Mesenchymal stem cell (in vitro differentiated cells and primary cell): ENCODE measurements around the gene CYBA.

Source experiments
- DNase-seq: peaks from one replicate; pipeline ENCODE4 v3.0.0-alpha.2; 2013
- H2AFZ ChIP-seq: one replicate; pipeline ENCODE4 v1.6.1; 2013; ENCODE audit warnings: low read depth, mild to moderate bottlenecking, control low read depth, inconsistent platforms, low read length, moderate library complexity
- H2AK5ac ChIP-seq: 2 replicates; pipeline ENCODE4 v1.6.1; 2013; ENCODE audit warnings: low read length, moderate library complexity, mild to moderate bottlenecking, inconsistent platforms; ENCODE audit not compliant: severe bottlenecking
- H2BK120ac ChIP-seq: one replicate; pipeline ENCODE4 v1.6.1; 2013; ENCODE audit warnings: low read depth, mild to moderate bottlenecking, inconsistent platforms, low read length, moderate library complexity
- H2BK12ac ChIP-seq, 2 experiments: one replicate each; pipeline ENCODE4 v1.6.1; 2013; ENCODE audit warnings: inconsistent platforms in 2 of 2, low read length in 2 of 2, mild to moderate bottlenecking in 2 of 2, moderate library complexity in 2 of 2, control low read depth in 1 of 2
- H2BK15ac ChIP-seq: one replicate; pipeline ENCODE4 v1.6.1; 2013; ENCODE audit warnings: mild to moderate bottlenecking, low read depth, inconsistent platforms; ENCODE audit not compliant: poor library complexity, severe bottlenecking
- H2BK5ac ChIP-seq: 2 replicates; pipeline ENCODE4 v1.6.1; 2013; ENCODE audit warnings: low read depth, mild to moderate bottlenecking, low read length, control low read depth, inconsistent platforms; ENCODE audit not compliant: poor library complexity, severe bottlenecking
- H3K14ac ChIP-seq, 2 experiments: one replicate each; pipeline ENCODE4 v1.6.1; 2013; ENCODE audit warnings: inconsistent platforms in 2 of 2, low read length in 2 of 2, control low read depth in 1 of 2, mild to moderate bottlenecking in 1 of 2, moderate library complexity in 1 of 2
- H3K18ac ChIP-seq, 2 experiments: one replicate each; pipeline ENCODE4 v1.6.1; 2013; ENCODE audit warnings: inconsistent platforms in 2 of 2, low read length in 2 of 2, control low read depth in 1 of 2, low read depth in 1 of 2, mild to moderate bottlenecking in 1 of 2
- H3K23ac ChIP-seq, 2 experiments: one replicate each; pipeline ENCODE4 v1.6.1; 2013; ENCODE audit warnings: inconsistent platforms in 2 of 2, low read length in 2 of 2, mild to moderate bottlenecking in 2 of 2, moderate library complexity in 2 of 2, control low read depth in 1 of 2
- H3K27ac ChIP-seq: 2 replicates; pipeline ENCODE4 v1.5.1; 2013; ENCODE audit warnings: mild to moderate bottlenecking, moderate library complexity, low read length, control low read depth, inconsistent platforms; ENCODE audit not compliant: poor library complexity, severe bottlenecking
- H3K27me3 ChIP-seq, 2 experiments: 2 replicates each; pipeline versions ENCODE4 v1.6.1 to v1.7.0; 2013; ENCODE audit warnings: low read length in 2 of 2, mild to moderate bottlenecking in 2 of 2, moderate library complexity in 2 of 2, control low read depth in 1 of 2, inconsistent platforms in 1 of 2; ENCODE audit not compliant: control insufficient read depth in 1 of 2, insufficient read depth in 1 of 2
- H3K36me3 ChIP-seq, 2 experiments: 2 replicates each; pipeline versions ENCODE4 v1.6.1 to v1.7.0; 2013; ENCODE audit warnings: low read length in 2 of 2, control low read depth in 1 of 2, inconsistent platforms in 1 of 2, low read depth in 1 of 2, mild to moderate bottlenecking in 1 of 2; ENCODE audit not compliant: insufficient read depth in 2 of 2, control insufficient read depth in 1 of 2
- H3K4ac ChIP-seq, 2 experiments: one replicate each; pipeline ENCODE4 v1.6.1; 2013; ENCODE audit warnings: inconsistent platforms in 2 of 2, low read length in 2 of 2, mild to moderate bottlenecking in 2 of 2, moderate library complexity in 2 of 2, control low read depth in 1 of 2, low read depth in 1 of 2
- H3K4me1 ChIP-seq: 2 replicates; pipeline ENCODE4 v1.6.1; 2013; ENCODE audit warnings: low read depth, low read length, control low read depth; ENCODE audit not compliant: control insufficient read depth, insufficient read depth
- H3K4me2 ChIP-seq: 2 replicates; pipeline ENCODE4 v1.6.1; 2013; ENCODE audit warnings: low read length, mild to moderate bottlenecking, inconsistent platforms; ENCODE audit not compliant: poor library complexity, severe bottlenecking
- H3K4me3 ChIP-seq, 2 experiments: 2 replicates each; pipeline versions ENCODE4 v1.5.1 to v1.7.0; 2013; ENCODE audit warnings: low read length in 2 of 2, mild to moderate bottlenecking in 2 of 2, control low read depth in 1 of 2, low read depth in 1 of 2; ENCODE audit not compliant: insufficient read depth in 1 of 2
- H3K79me1 ChIP-seq: replicated peaks from 2 replicates; pipeline ENCODE4 v1.6.1; 2013; ENCODE audit warnings: mild to moderate bottlenecking, control low read depth, low read length, inconsistent platforms; ENCODE audit not compliant: poor library complexity, severe bottlenecking
- H3K9ac ChIP-seq: 2 replicates; pipeline ENCODE4 v1.7.0; 2013; ENCODE audit warnings: mild to moderate bottlenecking, low read length, moderate library complexity
- H3K9me3 ChIP-seq: 2 replicates; pipeline ENCODE4 v1.7.0; 2013; ENCODE audit warnings: mild to moderate bottlenecking, low read length; ENCODE audit not compliant: control insufficient read depth
- H4K8ac ChIP-seq: one replicate; pipeline ENCODE4 v1.6.1; 2013; ENCODE audit warnings: inconsistent platforms, mild to moderate bottlenecking, low read length, moderate library complexity
- H4K91ac ChIP-seq: one replicate; pipeline ENCODE4 v1.6.1; 2013; ENCODE audit warnings: mild to moderate bottlenecking, low read length, inconsistent platforms
- WGBS: methylation state at CpG from one replicate; pipeline ENCODE4 v1.1.7; 2013; ENCODE audit warnings: mixed read lengths; 5-methylcytosine and 5-hydroxymethylcytosine counted together

Gene CYBA

DNA sequence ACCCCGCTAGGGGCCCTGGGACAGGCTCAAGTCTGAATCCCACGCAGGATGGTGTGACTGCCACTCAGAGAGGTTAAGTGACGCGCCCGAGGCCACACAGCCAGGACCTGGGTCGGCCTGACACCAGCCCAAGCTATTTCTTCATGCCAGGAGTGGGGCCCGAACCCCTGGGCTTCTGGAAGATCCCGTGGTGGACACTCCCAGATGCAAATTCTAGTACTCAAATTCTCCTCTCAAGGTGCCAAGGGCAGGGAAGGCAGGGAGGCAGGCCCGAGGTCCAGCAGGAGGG is 7.3 kb downstream of the CYBA start:
- no peak for DNase-seq
- no peak overlapping the region for H2AK5ac ChIP-seq
- H3K4me1 ChIP-seq = peaks cover 14% of the 10 kb centered on the region
- no peaks in the 10 kb centered on the region for H3K9me3 ChIP-seq
- H3K14ac ChIP-seq = no peak overlapping the region
- H4K91ac ChIP-seq = no peak overlapping the region
- no peak overlapping the region for H3K18ac ChIP-seq
- no peak overlapping the region for H2BK5ac ChIP-seq
- no peak overlapping the region for H2BK120ac ChIP-seq
- H3K4me2 ChIP-seq = no peak overlapping the region
- H3K4ac ChIP-seq = no peak overlapping the region
- 85% methylated on average over 9 of the region's 9 CpGs for WGBS
- H3K4me3 ChIP-seq = no peak overlapping the region
- H3K36me3 ChIP-seq = peaks cover 0 to 56% of the 10 kb centered on the region in 2 experiments
- no peak overlapping the region for H3K27ac ChIP-seq
- H4K8ac ChIP-seq = no peak overlapping the region
- no peak overlapping the region for H2AFZ ChIP-seq
- no peak overlapping the region for H3K23ac ChIP-seq
- H3K79me1 ChIP-seq = peaks cover 23% of the 10 kb centered on the region
- peaks cover 22 to 28% of the 10 kb centered on the region in 2 experiments for H3K27me3 ChIP-seq
- no peak overlapping the region for H2BK15ac ChIP-seq
- no peak overlapping the region for H2BK12ac ChIP-seq
- H3K9ac ChIP-seq = no peak overlapping the region

- Histone ChIP-seq H3K9ac (no peak overlapping the region), H3K4me2 (no peak overlapping the region)
- 91% methylated on average over 49 of the region's 58 CpGs for WGBS
These were observed 7.8 kb downstream of the CYBA start for GRCh38 chr16:88642881-88643643.

GRCh38 chr16:88640498-88641247 is 10.2 kb downstream of the CYBA start:
- no peak overlapping the region for H2BK12ac ChIP-seq
- no peaks in the 10 kb centered on the region for H3K9me3 ChIP-seq
- no peak overlapping the region for H3K9ac ChIP-seq
- 82% methylated on average over 17 of the region's 17 CpGs for WGBS
- H2BK120ac ChIP-seq = no peak overlapping the region
- peaks cover 0 to 33% of the 10 kb centered on the region in 2 experiments for H3K36me3 ChIP-seq
- H2AK5ac ChIP-seq = no peak overlapping the region
- H2BK5ac ChIP-seq = no peak overlapping the region
- no peak overlapping the region for H4K8ac ChIP-seq
- H2BK15ac ChIP-seq = no peak overlapping the region
- H3K27me3 ChIP-seq = peaks cover 26 to 53% of the 10 kb centered on the region in 2 experiments
- no peak overlapping the region for H3K4me2 ChIP-seq
- H3K27ac ChIP-seq = no peak overlapping the region
- H4K91ac ChIP-seq = no peak overlapping the region
- H3K14ac ChIP-seq = no peak overlapping the region
- no peak overlapping the region for H3K23ac ChIP-seq
- H3K4me1 ChIP-seq = peaks cover 6% of the 10 kb centered on the region
- no peak overlapping the region for H3K4ac ChIP-seq
- no peak for DNase-seq
- H3K79me1 ChIP-seq = peaks cover 6% of the 10 kb centered on the region
- no peak overlapping the region for H3K18ac ChIP-seq
- H3K4me3 ChIP-seq = no peak overlapping the region
- H2AFZ ChIP-seq = no peak overlapping the region

More at GRCh38 chr16:88642881-88643643, 7.8 kb downstream of the CYBA start:
- H2BK5ac ChIP-seq = no peak overlapping the region
- H3K4ac ChIP-seq = no peak overlapping the region
- no peak overlapping the region for H2BK15ac ChIP-seq
- peaks cover 12% of the 10 kb centered on the region for H3K4me1 ChIP-seq
- no peak overlapping the region for H2BK12ac ChIP-seq
- H2AFZ ChIP-seq = no peak overlapping the region
- no peak overlapping the region for H3K18ac ChIP-seq
- H3K27me3 ChIP-seq = peaks cover 26 to 33% of the 10 kb centered on the region in 2 experiments
- no peak for DNase-seq
- H3K14ac ChIP-seq = no peak overlapping the region
- no peak overlapping the region for H4K8ac ChIP-seq
- no peak overlapping the region for H2AK5ac ChIP-seq
- H4K91ac ChIP-seq = no peak overlapping the region
- no peak overlapping the region for H3K4me3 ChIP-seq
- H3K79me1 ChIP-seq = peaks cover 20% of the 10 kb centered on the region
- no peaks in the 10 kb centered on the region for H3K9me3 ChIP-seq
- H2BK120ac ChIP-seq = no peak overlapping the region
- no peak overlapping the region for H3K27ac ChIP-seq
- H3K36me3 ChIP-seq = peaks cover 0 to 54% of the 10 kb centered on the region in 2 experiments
- H3K23ac ChIP-seq = no peak overlapping the region

GRCh38 chr16:88640039-88640495 is 10.8 kb downstream of the CYBA start:
- Histone ChIP-seq H2AFZ (no peak overlapping the region), H2AK5ac (no peak overlapping the region), H2BK12ac (no peak overlapping the region), H2BK120ac (no peak overlapping the region), H3K9ac (no peak overlapping the region), H3K4me1 (peaks cover 10% of the 10 kb centered on the region), H3K9me3 (no peaks in the 10 kb centered on the region), H3K4ac (no peak overlapping the region), H4K8ac (no peak overlapping the region), H3K27me3 (peaks cover 26 to 57% of the 10 kb centered on the region in 2 experiments), H3K18ac (no peak overlapping the region), H3K36me3 (peaks cover 0 to 26% of the 10 kb centered on the region in 2 experiments), H3K23ac (no peak overlapping the region), H4K91ac (no peak overlapping the region), H2BK15ac (no peak overlapping the region), H3K79me1 (peaks cover 1% of the 10 kb centered on the region), H3K4me3 (no peak overlapping the region), H2BK5ac (no peak overlapping the region), H3K27ac (no peak overlapping the region), H3K4me2 (no peak overlapping the region), H3K14ac (no peak overlapping the region)
- no peak for DNase-seq
- WGBS = 74% methylated on average over 4 of the region's 13 CpGs
